ENCODE measurements around the gene RBM12.
"Not testable (repeated sequence)": the region's sequence is repeated elsewhere in the genome, so short reads cannot be mapped to it uniquely, and the experiment has no call there.

Gene RBM12

DNA sequence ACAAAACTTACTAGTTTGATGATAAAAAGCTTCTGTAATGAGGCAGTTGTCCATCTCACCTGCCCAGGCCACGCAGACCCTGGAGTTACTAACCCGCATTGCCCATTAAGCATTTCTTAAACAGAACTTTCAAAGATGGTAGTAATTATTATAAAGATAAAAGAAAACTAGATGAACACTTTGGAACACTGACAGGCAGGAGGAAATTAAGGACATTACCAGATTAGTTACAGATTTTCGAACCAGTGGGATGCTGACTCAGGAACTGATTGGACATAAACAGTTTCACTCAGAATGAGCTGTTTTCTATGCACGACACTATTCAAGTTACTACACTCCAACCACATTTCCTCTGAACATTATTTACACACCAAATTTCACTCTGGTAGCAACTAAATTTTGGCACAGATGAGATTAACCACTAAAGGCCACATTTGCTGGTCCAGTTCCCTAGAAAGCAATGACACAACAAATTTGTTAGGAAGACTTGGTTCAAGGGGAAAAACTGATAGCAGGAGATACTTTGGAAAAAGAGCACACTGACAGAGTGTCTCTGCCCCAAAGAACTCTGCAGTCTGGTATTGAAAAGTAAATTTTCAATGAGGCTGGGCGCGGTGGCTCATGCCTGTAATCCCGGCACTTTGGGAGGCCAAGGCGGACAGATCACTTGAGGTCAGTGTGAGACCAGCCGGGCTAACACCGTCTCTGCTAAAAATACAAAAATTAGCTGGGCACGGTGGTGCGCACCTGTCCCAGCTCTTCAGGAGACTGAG lies 37.5 kb upstream of the RBM12 start:
- H3K27ac Mint-ChIP-seq, result peak overlapping the region; percentile 70
- H3K4me1 Mint-ChIP-seq (ENCODE audit: low read depth), result peaks cover 49% of the 10 kb centered on the region
- no peak overlapping the region for H3K4me3 Mint-ChIP-seq
- H3K27me3 Mint-ChIP-seq, result no peaks in the 10 kb centered on the region
- H3K36me3 Mint-ChIP-seq (ENCODE audit: low read depth), result peaks cover 66% of the 10 kb centered on the region
- H3K9me3 Mint-ChIP-seq, result no peaks in the 10 kb centered on the region

DNA sequence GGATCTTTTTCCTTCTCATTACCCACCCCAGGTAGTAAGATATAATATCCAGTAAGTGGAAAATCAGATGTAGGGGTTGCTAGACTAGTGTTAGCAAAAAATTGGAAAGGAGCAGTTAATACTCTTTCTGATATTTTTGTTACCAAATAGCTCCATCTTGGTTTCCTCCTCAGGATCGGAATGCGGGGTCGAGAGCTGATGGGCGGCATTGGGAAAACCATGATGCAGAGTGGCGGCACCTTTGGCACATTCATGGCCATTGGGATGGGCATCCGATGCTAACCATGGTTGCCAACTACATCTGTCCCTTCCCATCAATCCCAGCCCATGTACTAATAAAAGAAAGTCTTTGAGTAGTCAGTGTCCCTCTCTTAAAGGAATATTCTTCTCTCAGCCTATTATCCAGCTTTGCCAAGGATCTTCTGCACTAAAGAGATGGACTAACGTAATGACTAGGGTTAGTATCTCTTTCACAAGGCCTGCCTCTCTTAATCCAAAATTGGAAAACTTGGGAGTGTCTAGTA lies 36.0 kb upstream of the RBM12 start:
- H3K9me3 Mint-ChIP-seq, result no peaks in the 10 kb centered on the region
- no peaks in the 10 kb centered on the region for H3K27me3 Mint-ChIP-seq
- H3K4me1 Mint-ChIP-seq (ENCODE audit: low read depth), result peaks cover 54% of the 10 kb centered on the region
- H3K4me3 Mint-ChIP-seq, result peak overlapping the region; percentile 95
- peak overlapping the region; percentile 95 for H3K27ac Mint-ChIP-seq
- peaks cover 62% of the 10 kb centered on the region for H3K36me3 Mint-ChIP-seq (ENCODE audit: low read depth)

DNA sequence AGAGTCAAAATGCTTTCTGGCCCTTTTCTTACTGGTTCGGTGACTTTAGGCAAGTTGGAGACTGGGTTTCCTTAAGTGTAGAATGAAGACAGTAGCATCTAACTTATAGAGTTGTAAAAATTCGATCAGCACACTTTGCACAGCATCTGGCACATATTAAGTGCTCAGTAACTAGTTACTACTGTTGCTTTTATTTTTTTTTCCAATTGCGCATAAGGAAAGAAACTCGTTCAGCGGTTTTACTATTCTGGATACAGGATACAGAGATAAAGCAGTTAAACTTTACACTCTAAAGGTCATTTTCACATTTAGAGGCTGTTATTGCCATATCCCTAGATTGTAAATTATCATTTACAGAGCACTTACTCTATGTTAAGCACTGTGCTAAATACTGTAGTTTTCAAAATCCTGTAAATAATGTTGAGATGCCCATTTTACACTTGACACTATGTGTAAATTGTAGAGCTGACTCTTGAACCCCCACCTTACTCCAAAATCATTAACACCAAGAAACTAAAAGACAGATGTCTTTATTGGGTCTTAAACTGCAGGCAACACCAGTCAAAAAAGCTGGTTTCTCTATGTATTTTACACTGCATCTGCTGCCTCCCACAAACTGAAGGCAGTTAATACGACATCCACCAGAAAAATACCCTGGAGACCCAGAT lies 35.4 kb upstream of the RBM12 start:
- H3K36me3 Mint-ChIP-seq (ENCODE audit: low read depth), result peaks cover 62% of the 10 kb centered on the region
- H3K4me3 Mint-ChIP-seq, result peak overlapping the region; percentile 95
- no peaks in the 10 kb centered on the region for H3K9me3 Mint-ChIP-seq
- peaks cover 54% of the 10 kb centered on the region for H3K4me1 Mint-ChIP-seq (ENCODE audit: low read depth)
- H3K27ac Mint-ChIP-seq, result peak overlapping the region; percentile 95
- H3K27me3 Mint-ChIP-seq, result no peaks in the 10 kb centered on the region

DNA sequence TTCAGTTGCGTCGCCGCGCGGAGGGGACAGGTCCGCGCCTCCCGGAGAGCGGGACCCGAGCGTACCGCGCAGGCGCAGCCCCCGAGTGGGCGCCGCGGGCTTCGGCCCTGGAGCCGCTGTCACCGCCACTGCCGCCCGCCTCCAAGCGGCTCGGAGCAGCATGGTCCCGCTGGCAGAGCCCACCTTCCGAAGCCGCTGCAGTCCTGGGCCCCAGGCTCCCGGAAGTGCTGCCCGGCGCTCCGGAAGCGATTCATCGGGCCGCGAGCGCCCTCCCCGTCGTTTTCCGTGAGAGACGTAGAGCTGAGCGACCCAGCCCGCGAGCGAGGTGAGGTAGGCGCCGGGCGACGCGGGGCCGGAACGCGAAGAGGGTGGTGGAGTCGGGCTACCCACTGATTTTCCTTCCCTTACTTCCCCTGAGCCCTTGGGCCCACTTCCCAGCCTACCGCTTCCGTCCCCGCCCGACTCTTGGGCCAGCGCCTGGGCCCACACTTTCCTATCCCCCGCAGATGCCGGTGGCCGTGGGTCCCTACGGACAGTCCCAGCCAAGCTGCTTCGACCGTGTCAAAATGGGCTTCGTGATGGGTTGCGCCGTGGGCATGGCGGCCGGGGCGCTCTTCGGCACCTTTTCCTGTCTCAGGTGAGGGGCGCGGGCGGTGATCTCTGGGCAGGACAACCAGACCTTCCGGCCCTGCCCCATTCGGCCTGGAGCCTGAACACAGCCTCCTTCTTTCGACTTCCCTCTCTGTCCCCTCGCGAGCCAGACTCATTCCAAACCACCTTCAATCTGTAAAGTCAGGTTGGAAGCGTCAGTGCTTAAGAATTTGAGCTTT lies 34.6 kb upstream of the RBM12 start, which contains the start of the genes NFS1 and ROMO1:
Gene NFS1, minus strand, starts transcription at position 226 of the 830 bp plus-strand sequence. Its CDS starts 64 bp downstream, at position 162.
Gene ROMO1, plus strand, starts transcription at position 279 of the 830 bp plus-strand sequence. Its CDS starts 228 bp downstream, at position 507.
- Mint-ChIP-seq H3K4me3 (peak within 1 kb of the TSS; percentile 95), H3K27ac (peak within 1 kb of the TSS; percentile 95), H3K27me3 (no peaks in the 10 kb centered on the region), H3K36me3 (ENCODE audit: low read depth) (peaks cover 56% of the 10 kb centered on the region), H3K9me3 (no peaks in the 10 kb centered on the region), H3K4me1 (ENCODE audit: low read depth) (peaks cover 47% of the 10 kb centered on the region)

DNA sequence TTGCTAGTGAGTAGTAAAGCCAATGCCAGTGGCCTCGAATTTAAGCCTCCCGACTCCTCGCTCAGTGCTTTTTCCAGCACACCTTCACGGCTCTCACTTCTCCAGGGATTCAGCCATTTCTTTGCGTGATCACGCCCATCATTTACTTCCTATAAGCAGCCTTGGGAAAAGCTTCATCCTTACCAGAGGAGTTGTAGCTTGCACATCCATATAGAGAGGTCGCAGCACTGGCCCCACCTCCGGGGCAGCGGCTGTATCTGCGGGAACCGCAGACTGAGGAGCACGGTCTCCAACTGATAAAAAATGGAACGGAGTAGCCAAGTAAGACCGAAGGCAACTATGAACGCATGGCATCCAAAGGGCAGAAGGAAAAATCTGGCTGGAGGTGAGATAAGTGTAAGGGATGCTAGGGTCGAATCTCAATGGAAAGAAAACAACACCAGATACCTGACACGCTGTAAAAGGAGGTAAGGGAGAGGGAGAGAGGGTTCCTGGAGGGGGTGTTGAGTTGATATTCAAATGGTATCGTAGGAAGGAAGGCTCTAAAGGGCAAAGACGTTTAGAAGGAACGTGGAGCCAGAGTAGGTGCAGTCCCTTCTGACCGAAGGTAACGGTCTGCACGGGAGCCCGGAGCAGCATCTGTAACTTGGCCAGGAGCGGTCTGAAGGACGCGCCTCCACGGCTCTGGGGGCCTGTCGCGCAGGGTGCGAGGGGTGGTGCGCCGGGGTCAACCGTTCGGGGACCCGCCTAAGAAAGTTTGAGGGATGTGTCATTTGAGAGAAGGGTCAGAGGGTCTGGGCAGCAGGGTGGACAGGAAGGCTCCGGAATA lies 33.8 kb upstream of the RBM12 start:
- Mint-ChIP-seq H3K36me3 (ENCODE audit: low read depth) (peaks cover 48% of the 10 kb centered on the region), H3K27me3 (no peaks in the 10 kb centered on the region), H3K9me3 (no peaks in the 10 kb centered on the region), H3K4me1 (ENCODE audit: low read depth) (peaks cover 39% of the 10 kb centered on the region), H3K27ac (peak overlapping the region; percentile 91), H3K4me3 (peak overlapping the region; percentile 95)

DNA sequence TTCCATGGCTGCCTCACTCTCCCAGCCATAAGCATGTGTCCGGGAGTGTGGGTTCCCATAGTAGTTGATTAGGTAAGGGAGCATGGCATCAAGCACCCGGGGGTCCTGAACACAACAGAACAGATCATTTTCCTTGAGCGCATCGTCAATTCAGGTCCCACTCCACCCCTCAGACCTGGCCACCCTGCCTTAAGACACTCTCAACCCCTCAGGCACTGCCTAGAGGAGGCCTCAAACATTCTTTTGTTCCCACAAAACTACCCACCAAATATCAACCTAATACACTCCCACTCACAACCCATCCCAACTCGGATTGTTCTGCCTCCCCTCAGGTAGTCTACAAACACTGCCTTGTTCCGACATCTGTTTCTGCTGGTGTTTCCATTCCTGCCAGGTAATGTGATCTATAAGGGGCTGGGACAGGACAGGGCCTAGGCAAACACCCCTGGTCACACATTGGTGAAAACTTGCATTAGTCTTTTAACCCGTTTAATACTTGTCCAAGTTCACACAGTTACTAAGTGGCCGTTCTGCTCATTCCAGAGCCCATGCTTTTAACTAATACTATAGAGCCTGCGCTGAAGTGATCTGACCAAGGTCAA lies 33.1 kb upstream of the RBM12 start:
- Mint-ChIP-seq H3K27me3 (no peaks in the 10 kb centered on the region), H3K4me1 (ENCODE audit: low read depth) (peaks cover 38% of the 10 kb centered on the region), H3K36me3 (ENCODE audit: low read depth) (peaks cover 42% of the 10 kb centered on the region), H3K27ac (peak overlapping the region; percentile 91), H3K4me3 (peak overlapping the region; percentile 95), H3K9me3 (no peaks in the 10 kb centered on the region)

DNA sequence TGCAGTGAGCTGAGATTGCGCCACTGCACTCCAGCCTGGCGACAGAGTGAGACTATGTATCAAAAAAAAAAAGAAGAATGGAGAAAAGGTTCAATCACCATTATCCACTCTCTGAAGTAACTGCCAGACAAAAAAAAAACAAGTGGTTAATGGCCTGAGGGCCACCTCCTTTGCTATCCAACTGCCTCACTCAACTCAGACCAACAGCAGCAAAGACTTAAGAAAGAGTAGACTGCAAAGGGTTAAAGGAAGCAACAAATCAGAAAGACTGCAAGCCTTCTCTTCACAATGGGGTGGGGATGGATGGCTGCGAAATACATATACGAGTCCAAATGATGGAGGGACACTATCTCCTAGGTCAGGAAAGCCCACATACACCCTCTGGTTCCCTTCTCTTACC lies 31.3 kb upstream of the RBM12 start:
- peaks cover 30% of the 10 kb centered on the region for H3K4me1 Mint-ChIP-seq (ENCODE audit: low read depth)
- H3K4me3 Mint-ChIP-seq, result no peak overlapping the region
- no peaks in the 10 kb centered on the region for H3K9me3 Mint-ChIP-seq
- H3K36me3 Mint-ChIP-seq (ENCODE audit: low read depth), result peaks cover 29% of the 10 kb centered on the region
- no peaks in the 10 kb centered on the region for H3K27me3 Mint-ChIP-seq
- H3K27ac Mint-ChIP-seq, result no peak overlapping the region

DNA sequence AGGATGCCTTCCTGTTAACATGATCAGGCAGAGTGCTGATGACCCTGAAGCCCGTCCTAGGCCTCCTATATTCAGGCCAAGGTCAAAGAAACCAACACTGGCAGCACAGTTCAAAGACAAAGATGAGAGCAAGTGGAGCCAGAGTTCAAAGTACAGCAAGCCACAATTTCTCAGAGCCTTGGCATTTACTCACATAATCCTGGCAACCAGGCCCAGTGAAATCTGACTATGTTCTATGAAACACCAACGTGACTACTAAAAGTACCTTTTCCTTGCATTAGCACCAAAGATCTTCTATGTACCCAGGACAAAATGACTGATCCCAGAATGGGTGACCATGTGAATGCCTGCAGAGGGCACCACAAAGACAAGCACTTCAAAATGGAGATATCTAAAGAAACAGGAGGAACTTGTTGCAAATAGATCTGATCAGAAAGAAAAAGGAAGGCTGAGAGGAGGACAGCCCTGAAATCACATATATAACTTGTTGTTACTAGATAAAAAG lies 30.6 kb upstream of the RBM12 start:
- no peak overlapping the region for H3K4me3 Mint-ChIP-seq
- peaks cover 28% of the 10 kb centered on the region for H3K36me3 Mint-ChIP-seq (ENCODE audit: low read depth)
- no peaks in the 10 kb centered on the region for H3K27me3 Mint-ChIP-seq
- H3K27ac Mint-ChIP-seq, result peak overlapping the region; percentile 23
- peaks cover 23% of the 10 kb centered on the region for H3K4me1 Mint-ChIP-seq (ENCODE audit: low read depth)
- H3K9me3 Mint-ChIP-seq, result no peaks in the 10 kb centered on the region

DNA sequence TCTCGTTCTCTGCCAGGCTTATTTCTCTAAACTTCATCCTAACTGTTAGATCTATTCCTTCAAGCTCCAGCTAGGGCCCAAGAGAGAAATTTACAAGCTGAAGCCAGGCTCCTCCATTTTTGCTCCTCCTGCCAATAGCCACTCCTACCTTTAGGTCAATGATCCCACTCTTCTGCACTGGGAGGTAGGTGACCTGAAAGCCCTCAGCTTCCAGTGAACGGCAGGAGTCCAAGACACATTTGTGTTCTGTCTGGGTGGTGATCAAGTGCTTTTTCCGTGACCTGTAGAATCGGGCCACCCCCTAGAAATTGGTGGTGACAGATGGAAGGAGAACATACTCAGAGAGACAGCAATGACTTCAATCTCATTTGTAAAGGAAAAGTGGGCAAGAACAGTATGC lies 25.6 kb upstream of the RBM12 start:
- H3K27me3 Mint-ChIP-seq, result no peaks in the 10 kb centered on the region
- H3K36me3 Mint-ChIP-seq (ENCODE audit: low read depth), result peaks cover 34% of the 10 kb centered on the region
- H3K4me3 Mint-ChIP-seq, result no peak overlapping the region
- H3K4me1 Mint-ChIP-seq (ENCODE audit: low read depth), result no peaks in the 10 kb centered on the region
- H3K9me3 Mint-ChIP-seq, result no peaks in the 10 kb centered on the region
- no peak overlapping the region for H3K27ac Mint-ChIP-seq

DNA sequence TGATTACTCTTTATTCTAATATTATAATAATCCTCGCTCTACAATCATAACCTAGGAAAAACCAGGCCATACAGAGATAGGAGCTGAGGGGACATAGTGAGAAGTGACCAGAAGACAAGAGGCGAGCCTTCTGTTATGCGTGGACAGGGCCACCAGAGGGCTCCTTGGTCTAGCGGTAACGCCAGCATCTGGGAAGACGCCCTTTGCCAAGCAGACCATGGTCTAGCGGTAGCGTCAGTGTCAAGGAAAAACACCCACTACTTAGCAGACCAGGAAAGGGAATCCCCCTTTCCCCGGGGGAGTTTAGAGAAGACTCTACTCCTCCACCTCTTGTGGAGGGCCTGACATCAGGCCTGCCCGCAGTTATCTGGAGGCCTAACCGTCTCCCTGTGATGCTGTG lies 22.2 kb upstream of the RBM12 start:
- H3K27me3 Mint-ChIP-seq; H3K4me1 Mint-ChIP-seq (ENCODE audit: low read depth); H3K4me3 Mint-ChIP-seq; H3K27ac Mint-ChIP-seq; H3K9me3 Mint-ChIP-seq: not testable (repeated sequence)
- peaks cover 27% of the 10 kb centered on the region for H3K36me3 Mint-ChIP-seq (ENCODE audit: low read depth)

DNA sequence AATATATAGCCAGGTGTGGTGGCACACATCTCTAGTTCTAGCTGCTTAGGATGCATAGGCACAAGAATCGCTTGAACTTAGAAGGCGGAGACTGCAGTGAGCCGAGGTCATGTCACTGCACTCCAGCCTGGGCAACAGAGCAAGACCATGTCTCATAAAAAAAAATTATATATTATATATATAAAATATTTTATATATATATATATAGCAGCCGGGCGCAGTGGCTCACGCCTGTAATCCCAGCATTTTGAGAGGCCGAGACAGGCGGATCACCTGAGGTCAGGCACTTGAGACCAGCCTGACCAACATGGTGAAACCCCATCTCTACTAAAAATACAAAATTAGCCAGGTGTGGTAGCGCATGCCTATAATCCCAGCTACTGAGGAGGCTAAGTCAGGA lies 20.7 kb upstream of the RBM12 start:
- peaks cover 25% of the 10 kb centered on the region for H3K36me3 Mint-ChIP-seq (ENCODE audit: low read depth)
- H3K9me3 Mint-ChIP-seq; H3K27me3 Mint-ChIP-seq; H3K4me1 Mint-ChIP-seq (ENCODE audit: low read depth); H3K27ac Mint-ChIP-seq; H3K4me3 Mint-ChIP-seq: not testable (repeated sequence)

DNA sequence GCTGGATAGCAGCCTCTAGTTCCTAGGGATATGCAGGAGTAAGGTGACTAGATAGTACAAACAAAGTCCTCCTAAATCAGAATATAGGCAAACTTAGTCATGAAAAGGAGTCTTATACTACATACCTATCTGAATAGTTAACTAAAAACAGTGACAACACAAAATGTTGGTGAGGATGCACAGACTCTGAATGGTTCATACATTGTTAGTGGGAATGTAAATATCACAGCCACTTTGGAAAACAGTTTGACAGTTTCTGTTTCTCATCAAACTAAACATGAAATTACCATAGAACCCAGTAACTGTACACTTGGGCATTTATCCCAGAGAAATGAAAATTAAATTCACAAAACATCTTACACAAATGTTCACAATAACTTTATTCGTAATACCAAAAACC lies 17.3 kb upstream of the RBM12 start:
- H3K27me3 Mint-ChIP-seq, result no peaks in the 10 kb centered on the region
- H3K36me3 Mint-ChIP-seq (ENCODE audit: low read depth), result peaks cover 22% of the 10 kb centered on the region
- no peak overlapping the region for H3K27ac Mint-ChIP-seq
- H3K4me3 Mint-ChIP-seq, result no peak overlapping the region
- no peaks in the 10 kb centered on the region for H3K9me3 Mint-ChIP-seq
- peaks cover 4% of the 10 kb centered on the region for H3K4me1 Mint-ChIP-seq (ENCODE audit: low read depth)

DNA sequence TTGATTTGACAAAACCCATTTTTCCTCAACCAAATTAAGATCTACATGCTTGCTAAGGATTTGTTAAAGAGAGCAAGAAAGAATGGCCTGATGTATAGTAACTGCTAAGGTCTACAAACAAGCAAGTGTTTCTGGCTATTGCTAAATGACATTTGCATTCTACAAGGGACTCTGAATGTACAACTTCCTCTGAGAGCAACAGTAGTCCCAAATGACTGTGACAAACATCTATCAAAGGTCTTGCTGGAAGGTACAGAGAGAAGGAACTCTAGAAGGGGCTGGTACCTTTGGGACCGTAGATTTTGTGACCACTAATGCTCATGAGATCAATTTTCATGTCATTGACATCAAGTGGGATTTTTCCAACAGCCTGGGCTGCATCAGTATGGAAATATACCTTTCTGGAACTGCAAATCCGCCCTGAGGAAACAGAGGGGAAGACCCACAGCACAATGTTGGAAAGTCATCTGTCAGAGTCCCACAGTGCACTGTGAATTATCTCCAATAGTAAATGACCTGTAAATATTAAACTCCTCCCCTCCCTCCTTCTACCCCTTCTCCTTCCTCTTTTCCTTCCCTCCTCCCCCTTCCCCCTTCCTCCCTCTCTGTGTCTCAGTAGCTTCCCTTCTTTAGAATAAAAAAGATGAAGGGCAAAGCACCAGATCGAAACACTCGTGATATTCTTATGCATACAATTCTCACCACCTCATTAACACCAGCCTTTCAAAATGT lies 15.9 kb upstream of the RBM12 start:
- H3K9me3 Mint-ChIP-seq, result no peaks in the 10 kb centered on the region
- H3K36me3 Mint-ChIP-seq (ENCODE audit: low read depth), result peaks cover 22% of the 10 kb centered on the region
- H3K27ac Mint-ChIP-seq, result no peak overlapping the region
- no peak overlapping the region for H3K4me3 Mint-ChIP-seq
- no peaks in the 10 kb centered on the region for H3K27me3 Mint-ChIP-seq
- peaks cover 4% of the 10 kb centered on the region for H3K4me1 Mint-ChIP-seq (ENCODE audit: low read depth)

Measured in stimulated activated naive CD8-positive, alpha-beta T cell treated with anti-CD3 and anti-CD28 coated beads, Interleukin-15, Interleukin-2, amounts not matched to agents 100 ng/mL and 50 ng/mL, for 24 hours (primary cell).